ENCODE data around the gene KRT3.
A peak's percentile ranks its signal among the peaks of the same experiment; 100 is the strongest.
"Not testable (repeated sequence)": the region's sequence is repeated elsewhere in the genome, so short reads cannot be mapped to it uniquely, and the experiment has no call there.

The KRT3 gene

DNA sequence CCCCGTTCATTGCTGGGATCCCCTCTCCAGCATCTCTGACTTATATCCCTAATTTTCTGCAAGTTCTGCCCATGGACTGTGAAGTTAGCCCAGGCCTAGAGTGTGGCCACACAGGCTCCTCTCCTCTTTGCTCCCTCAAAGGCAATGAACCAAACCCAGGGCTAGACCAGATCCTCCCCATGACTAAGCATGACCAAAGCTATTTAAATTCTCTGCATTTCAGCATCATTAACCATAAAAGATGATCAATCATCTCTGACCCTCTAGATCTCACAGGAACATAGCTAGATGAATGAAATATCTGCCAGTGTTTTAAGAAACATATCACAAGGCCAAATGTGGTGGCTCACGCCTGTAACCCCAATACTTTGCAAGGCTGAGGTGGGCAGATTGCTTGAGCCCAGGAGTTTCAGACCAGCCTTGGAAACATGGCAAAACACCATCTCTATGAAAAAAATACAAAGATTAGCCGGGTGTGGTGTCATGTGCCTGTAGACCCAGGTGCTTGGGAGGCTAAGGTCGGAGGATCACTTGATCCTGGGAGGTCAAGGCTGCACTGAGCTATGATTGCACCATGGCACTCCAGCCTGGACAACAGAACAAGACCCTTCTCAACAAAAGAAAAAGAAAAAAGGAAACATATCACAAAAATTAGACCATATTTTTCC is 2.2 kb upstream of the KRT3 start:
- peak; percentile 34 for DNase-seq (ENCODE audit: low spot score)

DNA sequence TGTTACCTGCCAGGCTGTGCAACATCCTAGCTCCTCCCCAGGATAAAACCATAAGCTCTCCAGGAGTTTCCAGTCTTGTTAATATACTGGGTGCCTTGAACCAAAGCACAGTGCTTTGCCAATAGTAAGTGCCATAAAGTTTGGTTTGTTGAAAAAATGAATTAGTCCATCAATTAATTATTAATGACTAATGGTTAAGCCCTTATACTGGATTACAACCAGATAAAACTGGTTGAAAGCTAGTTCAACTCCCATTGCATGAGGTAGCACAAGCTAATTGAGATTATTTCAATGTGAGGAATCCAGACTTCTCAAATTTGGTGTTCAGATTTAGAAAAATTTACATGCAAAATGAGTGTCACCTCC is 1.6 kb upstream of the KRT3 start:
- no peak for DNase-seq (ENCODE audit: low spot score)

DNA sequence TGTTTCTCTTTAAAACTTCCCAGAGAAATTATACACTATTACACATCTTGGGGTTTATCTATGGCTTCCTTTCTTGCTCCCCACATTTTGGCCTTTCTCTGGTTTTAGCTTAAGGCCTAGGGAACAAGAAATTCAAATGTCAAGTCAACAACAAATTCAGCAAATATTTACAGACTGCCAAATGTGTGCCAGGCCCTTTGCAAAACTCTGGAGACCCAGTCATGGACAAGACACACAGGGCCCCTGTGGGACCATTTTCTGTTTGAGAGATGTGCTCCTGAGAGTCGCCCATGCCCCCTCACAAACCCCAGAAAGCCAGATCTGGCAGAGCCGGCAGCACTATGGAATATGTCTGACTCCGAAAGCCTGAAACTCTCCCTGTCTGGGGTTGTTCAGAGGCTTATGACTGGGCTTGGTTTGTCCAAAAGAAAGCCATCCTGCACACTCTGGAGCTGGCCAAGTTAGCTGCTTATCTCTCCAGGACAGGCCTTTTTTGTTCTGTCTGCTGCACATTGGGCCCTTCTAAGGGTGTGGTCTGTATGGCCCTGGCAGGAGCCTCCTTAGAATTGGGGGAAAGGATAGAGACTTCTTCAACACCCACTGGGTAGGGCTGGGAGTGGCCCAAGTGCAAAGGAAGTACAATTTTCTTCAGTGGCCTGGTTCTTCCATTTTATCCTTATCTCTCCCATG is 1.1 kb upstream of the KRT3 start:
- peak; percentile 45 for DNase-seq (ENCODE audit: low spot score)

DNA sequence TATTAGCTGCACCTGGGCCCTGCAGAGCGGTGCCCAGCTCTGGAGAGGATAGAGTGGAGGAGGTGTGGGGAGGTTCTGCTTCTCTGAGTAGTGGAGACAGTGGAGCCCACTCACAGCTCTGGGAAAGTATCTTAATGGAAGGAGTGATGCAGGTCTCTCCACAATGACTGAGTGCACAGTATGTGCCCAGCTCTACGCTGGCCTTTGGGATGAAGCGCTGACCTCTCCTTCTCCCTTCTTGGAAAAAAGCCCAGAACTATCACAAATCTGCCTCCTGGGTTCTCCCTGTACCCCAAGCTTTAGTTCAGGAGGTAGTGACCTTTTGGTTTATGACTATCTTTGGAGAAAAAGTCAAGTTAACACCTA is 495 bp upstream of the KRT3 start:
- no peak for DNase-seq (ENCODE audit: low spot score)

DNA sequence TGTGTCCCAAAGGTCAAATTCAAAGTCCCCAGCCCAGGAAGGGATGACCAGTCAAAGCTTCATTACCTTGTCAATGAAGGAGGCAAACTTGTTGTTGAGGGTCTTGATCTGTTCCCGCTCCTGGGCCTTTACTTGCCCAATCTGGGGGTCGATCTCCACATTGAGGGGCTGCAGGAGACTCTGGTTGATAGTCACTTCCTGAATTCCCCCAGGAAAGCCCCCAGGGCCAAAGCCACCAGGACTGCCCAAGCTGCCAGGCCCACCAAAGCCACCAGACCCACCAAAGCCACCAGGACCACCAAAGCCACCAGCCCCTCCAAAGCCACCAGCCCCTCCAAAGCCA is 614 bp downstream of the KRT3 start:
- not testable (repeated sequence) for DNase-seq (ENCODE audit: low spot score)

DNA sequence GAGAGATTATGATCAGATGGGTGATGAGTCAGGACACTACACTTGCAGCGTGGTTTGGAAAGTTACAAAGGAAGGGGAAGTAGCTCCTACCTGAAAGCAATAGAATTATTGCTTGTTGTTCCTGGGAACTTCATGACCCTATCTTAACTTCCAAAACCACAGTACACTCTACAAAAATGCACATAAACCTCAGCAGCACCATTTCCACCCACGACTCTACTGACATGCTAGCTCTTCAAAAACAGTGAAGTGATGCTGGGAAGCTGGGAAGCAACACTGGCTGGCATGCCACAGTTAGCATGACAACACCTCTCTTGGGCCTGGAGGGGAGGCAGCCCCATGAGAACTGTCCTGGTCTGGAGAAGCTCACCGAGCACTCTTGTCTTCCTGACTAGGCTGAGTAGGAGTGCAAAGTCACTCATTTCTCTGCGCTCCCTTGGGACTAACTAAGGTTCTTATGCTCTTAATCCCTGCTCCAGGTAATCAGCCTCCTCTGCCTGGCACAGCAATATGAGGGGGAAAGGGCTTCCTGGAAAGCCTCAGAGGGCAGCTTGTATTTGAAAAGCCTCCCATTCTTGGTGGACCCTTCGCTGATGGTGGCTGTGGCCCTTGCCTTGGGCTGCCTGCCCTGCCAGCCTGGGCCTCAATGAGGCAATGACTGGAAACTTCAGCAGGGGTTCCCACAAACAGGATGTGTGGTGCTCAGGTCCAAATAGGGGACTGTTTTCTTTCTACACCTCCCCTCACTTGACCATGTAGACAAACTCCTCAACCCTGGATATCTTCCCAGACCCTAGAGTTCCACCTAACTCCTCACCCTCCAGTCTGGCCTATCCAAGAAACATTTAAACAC is 1.2 kb downstream of the KRT3 start:
- peak; percentile 19 for DNase-seq (ENCODE audit: low spot score)

DNA sequence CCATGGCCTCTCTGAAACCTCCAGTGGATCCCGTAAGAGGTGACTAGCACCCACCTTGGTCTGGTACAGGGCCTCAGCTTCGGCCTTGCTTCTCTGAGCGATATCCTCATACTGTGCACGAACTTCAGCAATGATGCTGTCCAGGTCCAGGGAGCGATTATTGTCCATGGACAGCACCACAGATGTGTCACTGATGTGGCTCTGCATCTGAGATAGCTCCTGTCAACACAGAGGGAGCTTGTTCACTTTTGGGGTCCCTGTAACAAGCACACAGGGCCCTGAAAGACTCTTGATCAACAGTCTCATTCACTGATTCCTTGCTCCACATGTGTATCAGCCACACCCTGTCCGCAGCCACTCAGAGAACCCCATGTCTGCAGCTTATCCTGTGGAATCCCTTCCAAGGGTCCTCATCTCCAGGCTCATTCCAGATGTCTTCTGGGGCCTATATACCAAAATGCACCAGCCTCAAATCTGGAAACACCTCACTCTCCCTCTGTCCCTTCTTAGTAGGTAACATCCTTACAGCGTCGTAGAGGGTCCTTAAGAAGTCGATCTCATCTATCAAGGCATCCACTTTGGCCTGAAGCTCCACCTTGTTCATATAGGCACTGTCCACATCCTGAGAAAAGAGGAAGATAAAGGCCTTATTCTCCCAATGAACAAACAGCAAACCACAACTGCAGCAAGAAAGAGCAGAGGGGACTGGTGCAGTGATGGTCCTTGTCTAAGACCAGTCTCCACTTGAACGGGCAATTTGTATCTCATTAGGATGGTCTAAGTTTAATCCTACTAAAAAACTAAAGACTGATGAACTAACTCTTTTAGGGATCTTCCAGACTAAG is 3.5 kb downstream of the KRT3 start:
- no peak for DNase-seq (ENCODE audit: low spot score)

DNA sequence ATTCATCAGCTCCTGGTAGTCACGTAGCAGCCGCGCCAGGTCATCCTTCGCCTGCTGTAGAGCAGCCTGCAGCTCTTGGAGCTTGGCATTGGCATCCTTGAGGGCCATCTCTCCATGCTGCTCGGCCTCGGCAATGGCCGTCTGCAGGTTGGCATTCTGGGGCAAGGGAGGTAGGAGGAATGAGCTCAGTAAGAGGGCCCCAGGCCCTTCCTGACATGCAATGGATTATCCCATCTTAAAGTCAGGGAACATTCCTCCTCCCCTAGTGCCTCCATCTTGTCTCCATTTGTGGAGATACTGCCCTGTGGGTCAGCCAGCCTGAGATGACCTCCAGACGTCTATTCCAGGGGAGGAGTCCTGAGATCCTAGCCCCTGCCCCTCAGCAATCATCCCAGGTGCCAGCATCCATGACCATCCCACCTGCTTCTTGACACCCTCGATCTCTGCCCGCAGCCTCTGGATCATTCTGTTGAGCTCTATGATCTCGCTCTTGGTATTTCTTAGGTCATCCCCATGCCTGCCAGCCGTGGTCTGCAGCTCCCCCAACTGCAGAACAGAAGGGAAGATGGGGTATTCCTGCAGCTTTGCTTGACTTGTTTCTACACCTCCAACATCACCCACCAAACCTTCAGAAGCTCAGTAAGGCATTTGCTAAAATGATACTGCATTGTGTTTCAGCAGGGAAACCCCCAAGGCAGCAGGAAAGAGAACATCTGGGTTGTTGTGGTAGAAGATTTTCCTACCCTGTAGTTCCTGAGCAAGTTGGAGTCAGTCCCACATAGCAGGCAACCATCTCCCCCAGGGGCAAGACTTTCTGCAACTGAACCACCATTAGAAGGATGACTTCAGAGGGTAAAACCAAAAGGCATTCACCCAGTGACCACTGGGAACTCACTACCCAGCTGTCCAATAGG is 4.4 kb downstream of the KRT3 start:
- no peak for DNase-seq (ENCODE audit: low spot score)

DNA sequence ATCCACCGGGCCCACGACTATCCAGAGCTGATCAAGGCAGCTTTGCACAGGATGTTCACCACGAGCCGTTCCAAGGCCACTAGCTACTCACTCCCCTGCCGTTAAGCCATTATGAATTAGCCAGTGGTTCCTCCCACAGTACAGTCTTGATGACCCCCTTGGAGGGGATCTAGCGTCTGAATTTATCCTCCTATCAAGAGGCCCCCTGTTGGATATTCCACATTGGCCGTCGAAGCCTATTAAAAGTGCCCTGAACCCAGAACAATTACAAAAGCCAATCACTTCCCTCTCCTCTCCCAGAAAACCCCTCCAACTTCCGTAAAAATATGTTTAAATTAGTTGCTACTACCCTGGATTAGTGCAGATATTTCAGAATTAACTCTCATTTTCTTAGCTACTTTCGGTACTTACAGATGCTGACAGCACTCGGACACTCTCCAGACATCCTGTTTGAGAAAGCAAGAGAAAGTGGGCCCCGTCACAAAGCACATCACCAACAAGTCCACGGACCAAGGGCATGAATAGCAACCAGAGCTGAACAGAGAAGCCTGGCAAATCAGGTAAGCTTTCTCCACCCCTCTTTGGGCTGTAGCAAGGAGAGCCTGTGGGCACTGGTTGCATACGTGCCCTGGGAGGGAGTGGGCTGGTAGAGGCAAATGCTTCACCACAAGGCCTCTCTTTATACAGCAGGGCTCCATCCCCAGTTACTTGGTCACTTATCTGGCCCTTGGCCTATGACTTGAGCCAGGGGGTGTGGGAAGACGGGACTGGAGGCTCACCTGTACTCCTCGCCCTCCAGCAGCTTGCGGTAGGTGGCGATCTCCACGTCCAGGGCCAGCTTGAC is 5.3 kb downstream of the KRT3 start:
- no peak for DNase-seq (ENCODE audit: low spot score)

DNA sequence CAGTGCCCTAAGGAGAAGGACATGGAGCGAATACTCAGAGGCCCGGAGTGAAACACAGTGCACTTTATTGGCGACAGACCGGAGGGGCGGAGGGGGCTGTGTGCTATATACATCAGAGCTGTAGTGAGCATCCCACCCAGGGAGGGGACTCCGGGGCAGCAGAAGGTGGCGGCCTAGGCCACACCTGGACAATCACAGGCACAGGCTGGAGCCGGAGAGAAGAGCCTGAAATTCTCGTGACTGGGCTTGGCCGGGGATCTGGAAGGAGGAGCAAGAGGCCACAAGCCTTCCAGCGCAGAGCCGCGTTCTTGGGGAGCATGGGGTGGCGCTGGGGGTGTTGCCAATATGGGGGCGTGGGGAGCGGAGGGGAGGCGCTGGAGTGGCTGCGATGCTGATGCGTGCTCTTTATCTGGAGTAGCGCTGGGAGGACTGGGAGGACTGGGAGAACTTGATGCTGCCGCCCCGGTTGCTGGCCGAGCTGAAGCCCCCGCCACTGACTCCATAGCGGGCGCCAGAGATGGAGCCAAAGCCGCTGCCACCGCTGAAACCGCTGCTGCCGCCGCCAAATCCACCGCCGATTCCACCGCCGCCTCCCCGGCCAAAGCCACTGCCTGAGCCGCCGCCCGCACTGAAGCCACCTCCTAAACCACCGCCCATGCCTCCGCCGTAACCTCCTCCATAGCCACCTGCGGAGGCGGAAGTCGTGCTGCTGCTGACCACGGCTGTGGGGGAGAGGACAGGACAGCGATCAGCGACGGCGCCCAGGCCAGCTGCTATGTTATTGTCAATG is 6.1 kb downstream of the KRT3 start:
- DNase-seq (ENCODE audit: low spot score), result no peak

DNA sequence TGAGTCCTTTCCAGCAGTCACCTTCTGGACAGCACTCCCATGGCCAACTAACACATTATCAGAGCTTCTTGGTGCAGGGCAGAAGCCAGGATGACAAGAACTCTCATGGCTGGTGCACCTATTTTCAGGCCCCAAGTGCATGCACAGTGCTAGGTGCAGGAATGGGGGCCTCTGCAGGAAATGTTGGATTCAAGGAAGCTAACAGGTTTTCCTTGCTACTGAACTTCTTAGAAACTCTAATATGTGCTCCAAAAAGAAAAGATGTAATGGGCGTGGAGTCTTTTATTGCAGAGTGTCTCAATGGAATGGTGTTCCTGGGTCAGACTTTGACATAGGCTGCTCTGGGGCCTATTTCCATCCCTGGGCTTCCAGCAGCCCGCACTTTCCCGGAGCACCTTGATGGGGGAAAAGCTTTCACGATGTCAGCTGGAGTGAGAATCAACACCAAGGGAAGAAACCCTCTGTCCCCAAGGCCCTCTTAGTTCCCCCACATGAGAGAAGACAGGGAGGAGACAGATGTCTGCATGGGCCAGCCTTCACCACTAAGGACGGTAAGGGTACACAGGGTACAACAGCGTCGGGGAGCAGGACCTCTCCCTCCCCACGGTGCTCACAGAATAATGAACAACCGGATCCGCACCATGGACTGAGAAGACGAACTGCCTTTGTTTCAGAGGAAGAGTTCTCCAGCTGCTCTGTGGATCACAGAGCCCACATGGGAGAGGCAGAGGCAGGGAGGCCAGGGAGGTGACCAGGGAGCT is 6.9 kb downstream of the KRT3 start:
- DNase-seq (ENCODE audit: low spot score), result no peak

DNA sequence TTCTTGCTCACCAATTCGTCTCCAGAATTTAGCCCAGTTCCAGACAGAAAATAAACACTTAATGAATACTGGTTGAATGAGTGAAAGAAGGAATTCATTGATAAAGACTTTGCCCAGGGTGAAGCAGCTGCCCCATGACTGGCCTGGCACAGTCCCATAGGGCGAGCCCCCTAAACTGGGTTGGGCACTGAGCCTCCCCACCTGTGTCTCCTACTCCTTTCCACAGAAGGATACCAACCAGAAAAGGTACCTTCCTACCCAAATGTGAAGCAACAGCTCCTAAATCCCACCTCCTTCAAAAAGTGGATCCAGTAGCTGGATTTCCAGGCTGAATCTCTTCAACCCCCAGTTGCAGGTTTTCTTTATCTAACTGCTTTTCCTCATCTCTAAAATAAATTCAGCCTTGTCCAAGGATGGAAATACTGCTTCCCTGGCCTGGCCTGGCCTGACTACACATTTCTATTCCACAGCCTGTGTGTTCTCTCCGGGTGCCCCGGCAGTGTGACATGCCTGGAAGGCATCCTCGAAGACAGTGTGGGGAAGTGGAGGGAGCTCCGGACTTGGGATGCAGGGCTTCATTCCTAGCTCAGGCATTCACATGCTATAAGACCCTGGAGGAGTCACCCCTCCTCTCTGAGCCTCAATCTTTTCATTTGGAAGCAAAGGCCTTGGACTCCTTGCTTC is 7.6 kb downstream of the KRT3 start:
- no peak for DNase-seq (ENCODE audit: low spot score)

DNA sequence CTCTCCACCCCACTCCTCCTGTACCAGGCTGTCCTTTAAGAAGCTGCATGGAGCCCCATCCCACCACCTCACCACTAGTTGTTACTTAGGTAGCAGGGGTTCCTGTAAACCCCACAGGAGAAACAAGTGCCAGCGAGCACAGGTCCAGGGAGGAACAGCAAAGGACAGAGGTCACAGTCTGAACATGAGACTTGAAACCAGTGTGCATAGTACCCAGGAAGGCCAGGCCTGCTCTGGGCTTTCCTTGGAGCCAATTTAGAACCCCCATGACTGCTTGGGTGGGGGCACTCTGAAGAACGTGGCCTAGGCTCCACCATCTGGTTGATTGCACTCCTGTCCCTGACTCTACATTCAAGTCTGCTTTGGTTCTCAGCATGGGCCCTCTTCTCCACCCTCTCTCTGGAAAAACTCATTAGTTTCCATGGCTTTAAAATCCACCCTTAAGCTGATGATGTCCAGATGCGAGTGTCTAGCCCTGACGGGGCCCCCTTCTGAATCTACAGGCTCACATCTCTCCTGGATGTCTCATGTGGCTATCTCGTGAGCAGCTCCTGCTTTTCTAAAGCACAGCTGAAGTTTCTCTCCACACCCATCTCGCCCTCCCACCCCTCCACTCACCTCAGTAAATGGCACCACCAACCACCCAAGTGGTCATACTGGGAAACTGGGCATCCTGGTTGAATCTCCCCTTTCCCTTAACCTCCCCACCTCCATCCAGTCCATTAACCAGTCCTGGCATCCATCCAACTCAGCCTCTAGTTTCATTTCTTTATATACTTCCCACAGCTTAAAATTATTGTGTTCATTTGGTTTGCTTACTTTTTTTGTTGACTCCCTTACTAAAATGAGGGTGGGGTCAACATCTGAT is 8.4 kb downstream of the KRT3 start:
- DNase-seq (ENCODE audit: low spot score), result peak; percentile 9

DNA sequence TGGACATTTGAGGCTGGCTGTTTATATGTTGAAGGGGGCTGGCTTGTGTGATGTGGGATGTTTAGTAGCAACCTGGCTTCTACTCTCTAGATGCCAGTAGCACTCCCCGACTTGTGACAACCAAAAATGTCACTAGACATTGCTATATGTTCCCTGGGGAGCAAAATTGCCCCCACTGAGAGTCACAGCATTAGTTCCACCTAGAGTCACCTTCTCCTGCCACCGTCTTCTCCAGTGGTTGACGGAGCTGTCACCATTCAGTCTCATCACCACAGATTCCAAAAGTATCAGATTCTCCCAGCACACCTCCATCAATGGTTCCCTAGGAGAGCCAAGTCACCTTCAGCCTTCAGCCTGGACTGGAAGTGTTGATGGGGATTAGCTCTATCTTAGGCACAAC is 11.0 kb downstream of the KRT3 start:
- no peak for DNase-seq (ENCODE audit: low spot score)

DNA sequence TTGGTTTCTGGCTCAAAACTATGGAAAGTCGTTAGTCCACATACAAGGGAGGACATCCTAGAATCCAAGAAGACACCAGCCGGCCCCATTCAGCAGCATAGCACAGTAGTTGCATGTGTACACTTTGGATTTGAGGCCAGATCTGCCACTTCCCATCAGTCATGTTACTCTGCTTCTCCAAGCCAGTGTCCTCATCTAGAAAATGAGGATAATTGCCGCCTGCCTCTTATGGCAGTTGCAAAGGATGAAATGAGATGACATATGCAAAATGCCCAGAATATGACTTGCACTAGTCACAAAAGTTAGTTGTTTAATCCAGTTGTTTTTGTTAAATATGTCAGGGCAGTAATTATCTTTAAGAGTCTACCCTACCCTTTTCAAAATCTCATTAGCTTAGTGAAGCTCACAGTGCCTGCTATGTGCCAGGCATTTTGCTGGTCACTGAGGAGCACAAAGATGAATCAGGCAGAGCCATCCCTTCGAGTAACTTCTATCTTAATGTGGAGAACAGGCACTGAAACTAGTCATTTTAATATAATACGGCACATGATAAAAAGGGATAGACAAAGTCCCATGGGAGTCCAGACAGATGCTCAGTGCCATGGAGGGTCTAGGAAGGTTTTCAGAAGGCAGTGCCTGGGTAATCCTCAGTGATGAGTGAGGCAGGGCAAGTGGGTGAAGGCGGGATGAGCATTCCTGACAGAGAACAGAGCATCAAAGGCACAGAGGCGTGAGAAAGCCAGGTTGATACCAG is 12.2 kb downstream of the KRT3 start:
- no peak for DNase-seq (ENCODE audit: low spot score)

DNA sequence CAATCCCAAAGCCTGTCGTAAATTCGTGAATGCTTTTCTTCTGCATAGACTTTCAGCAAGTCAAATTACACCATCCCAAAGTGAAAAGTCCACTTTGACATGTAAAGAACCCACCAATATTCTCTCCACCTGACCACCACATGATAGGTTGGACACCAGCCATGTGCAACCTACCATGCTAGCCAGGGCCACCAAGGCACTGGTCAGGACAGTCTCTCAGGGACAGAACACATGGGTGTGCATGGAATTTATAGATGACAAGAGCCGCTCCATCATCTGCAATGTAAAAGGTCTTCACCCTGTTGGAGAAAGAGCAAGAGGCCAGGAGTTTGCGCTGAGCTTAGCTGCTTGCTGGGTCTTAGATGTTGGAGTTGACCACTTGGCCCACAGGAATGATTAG is 13.4 kb downstream of the KRT3 start:
- no peak for DNase-seq (ENCODE audit: low spot score)
